Fibroblast of villous mesenchyme (primary cell): ENCODE results near the gene SLC2A6. TPM values are rescaled to one million over a fixed set of nuclear protein-coding genes. Genes with fewer than 3 reads are reported as not detected.

Source experiments
- DNase-seq: peaks from one replicate; pipeline ENCODE4 v3.0.0-alpha.2; 2010; ENCODE audit warnings: low read depth
- H3K4me3 ChIP-seq: 2 replicates; pipeline ENCODE4 v1.5.1; 2011; ENCODE audit warnings: low read depth, mild to moderate bottlenecking, low read length
- CTCF ChIP-seq: IDR thresholded peaks from 2 replicates; pipeline ENCODE4 v1.5.1; 2012; ENCODE audit warnings: low read depth, mild to moderate bottlenecking, low read length; ENCODE audit not compliant: insufficient read depth
- total RNA-seq: library from RNA; depleted of rRNA; stranded (reverse); fragments of >200 nt; gene quantifications from 2 replicates; pipeline ENCODE4 v1.2.3, GENCODE V29; 2012

The SLC2A6 gene
- total RNA-seq, 1 donor = 41.9 TPM

- no peak overlapping the region for H3K4me3 ChIP-seq
- DNase-seq = no peak
- TF ChIP-seq CTCF = no peak
These were observed 12.2 kb upstream of the SLC2A6 start for GRCh38 chr9:133490865-133491655.

GRCh38 chr9:133490201-133490681 lies 11.3 kb upstream of the SLC2A6 start:
- no peak for TF ChIP-seq CTCF

DNA sequence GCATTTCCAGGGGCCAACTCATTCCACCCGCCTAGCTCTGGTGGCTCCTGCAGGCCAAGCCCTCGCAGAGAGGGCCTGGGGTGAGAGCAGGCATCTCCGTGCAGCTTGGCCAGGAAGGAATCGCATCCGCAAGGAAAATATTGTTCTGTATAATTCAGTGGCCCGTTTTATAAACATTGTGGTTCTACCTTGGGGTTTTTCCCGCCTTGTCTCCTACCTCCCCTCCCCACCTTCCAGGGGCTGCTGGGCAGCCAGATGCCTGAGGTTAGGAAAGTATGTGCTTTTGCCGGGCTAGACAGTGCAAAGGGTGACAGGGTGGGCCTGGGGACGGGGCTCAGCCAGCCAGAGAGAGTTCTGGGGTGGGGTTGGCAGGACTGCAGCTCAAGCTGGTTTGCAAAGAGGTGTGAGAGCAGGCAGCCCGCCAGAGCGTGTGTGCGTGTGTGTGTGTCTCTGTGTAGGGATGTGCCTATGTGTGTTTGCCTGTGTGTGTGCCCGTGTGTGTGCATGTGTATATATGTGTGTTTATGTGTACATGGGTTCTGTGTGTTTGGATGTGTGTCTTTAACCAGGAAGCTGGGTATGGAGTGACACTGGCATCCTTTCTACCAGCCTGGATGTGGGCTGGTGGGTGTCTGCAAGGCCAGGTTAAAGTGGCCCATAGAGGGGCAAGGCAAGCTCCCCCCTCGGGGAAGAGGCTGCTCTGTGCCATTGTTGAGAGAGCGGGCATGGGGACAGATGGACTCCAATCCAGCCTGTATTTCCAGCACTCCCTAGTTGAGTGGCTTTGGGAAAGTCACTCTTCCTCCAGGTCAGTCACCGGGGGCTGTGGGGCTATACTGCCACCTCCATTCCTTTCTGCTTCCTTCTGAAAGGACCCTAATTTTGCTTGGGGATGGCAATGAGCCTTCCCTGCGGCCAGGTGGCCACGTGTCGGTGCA lies 10.6 kb upstream of the SLC2A6 start:
- TF ChIP-seq CTCF = no peak
- H3K4me3 ChIP-seq = no peak overlapping the region
- no peak for DNase-seq

More at GRCh38 chr9:133490201-133490681, 11.3 kb upstream of the SLC2A6 start:
- no peak overlapping the region for H3K4me3 ChIP-seq
- DNase-seq = no peak

DNA sequence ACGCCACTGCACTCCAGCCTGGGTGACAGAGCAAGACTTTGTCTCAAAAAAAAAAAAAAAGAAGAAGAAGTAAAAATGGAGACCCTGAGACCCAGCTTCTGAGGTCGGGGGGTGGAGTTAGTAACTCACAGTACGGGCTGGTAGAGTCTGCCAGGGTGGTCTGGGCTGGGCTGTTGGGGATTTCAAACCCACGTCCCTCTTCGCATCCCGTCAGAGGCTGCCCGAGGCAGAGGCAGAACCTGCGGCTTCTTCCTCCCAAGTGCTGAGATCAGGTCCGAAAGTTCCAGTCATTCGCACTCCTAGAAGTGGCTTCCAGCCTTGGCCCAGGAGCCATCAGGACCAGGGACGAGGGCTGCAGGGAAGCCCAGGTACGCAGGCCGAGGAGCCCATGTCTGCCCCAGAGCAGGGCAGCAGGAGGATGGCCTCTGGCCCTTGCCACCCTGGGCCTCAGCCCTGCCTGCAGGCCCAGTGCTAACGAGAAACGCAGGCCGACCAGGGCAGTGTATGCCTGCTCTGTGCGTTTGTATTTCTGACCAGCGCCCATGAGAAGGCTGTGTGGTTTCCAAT lies 9.9 kb upstream of the SLC2A6 start:
- no peak overlapping the region for H3K4me3 ChIP-seq
- no peak for DNase-seq
- TF ChIP-seq CTCF = no peak

DNA sequence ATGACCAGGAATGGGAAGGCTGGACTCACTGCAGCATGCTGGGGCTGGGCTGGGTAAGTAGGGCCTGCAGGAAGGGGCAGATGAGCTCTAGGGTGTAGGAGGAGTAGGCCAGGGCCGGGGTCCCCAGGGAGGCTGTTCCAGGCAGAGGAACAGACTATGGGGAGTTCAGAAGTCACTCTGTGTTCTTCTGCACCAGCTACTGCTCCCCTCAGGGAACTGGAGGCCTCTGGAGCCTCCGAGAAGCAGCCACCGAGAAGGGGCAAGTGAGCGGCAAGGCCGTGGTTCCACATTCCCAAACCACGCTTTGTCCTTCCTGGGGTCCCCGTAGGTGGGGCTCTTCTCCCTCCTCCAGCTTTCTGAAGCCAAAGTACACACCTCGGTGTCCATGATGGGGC lies 8.4 kb upstream of the SLC2A6 start:
- H3K4me3 ChIP-seq = no peak overlapping the region
- TF ChIP-seq CTCF = no peak
- no peak for DNase-seq

GRCh38 chr9:133485531-133486260 lies 6.8 kb upstream of the SLC2A6 start:
- no peak for DNase-seq
- no peak overlapping the region for H3K4me3 ChIP-seq
- no peak for TF ChIP-seq CTCF
